ENCODE data around the gene GSTK1. TPM values are rescaled to one million over a fixed set of nuclear protein-coding genes. Genes with fewer than 3 reads are reported as not detected.
"Not testable (repeated sequence)": the region's sequence is repeated elsewhere in the genome, so short reads cannot be mapped to it uniquely, and the experiment has no call there.

Gene GSTK1
- total RNA-seq, result 100 to 1,000 TPM; 174 to 349 (median 281) TPM
- 100 to 1,000 TPM; 123 to 274 TPM for polyA plus RNA-seq
- long read RNA-seq, donor 1, transcript GSTK1-201 (8 exons, 1,044 nt), result major isoform, 113 of 181 reads
- long read RNA-seq, donor 1, transcript GSTK1-207 (7 exons, 1,185 nt), result minor isoform, 9 of 181 reads
- long read RNA-seq, donor 1, partial matches to known transcripts, result 32 of 181 reads
- long read RNA-seq, donor 1, other reads (novel, unspliced or antisense), result 24 of 181 reads
- long read RNA-seq, donor 2, transcript GSTK1-207 (7 exons, 1,185 nt), result minor isoform, 19 of 296 reads
- long read RNA-seq, donor 2, transcript GSTK1-201 (8 exons, 1,044 nt), result major isoform, 201 of 296 reads
- long read RNA-seq, donor 2, partial matches to known transcripts, result 24 of 296 reads
- long read RNA-seq, donor 2, other reads (novel, unspliced or antisense), result 48 of 296 reads
- long read RNA-seq, donor 3, transcript GSTK1-201 (8 exons, 1,044 nt), result major isoform, 47 of 79 reads
- long read RNA-seq, donor 3, partial matches to known transcripts, result 15 of 79 reads
- long read RNA-seq, donor 3, other reads (novel, unspliced or antisense), result 10 of 79 reads

DNA sequence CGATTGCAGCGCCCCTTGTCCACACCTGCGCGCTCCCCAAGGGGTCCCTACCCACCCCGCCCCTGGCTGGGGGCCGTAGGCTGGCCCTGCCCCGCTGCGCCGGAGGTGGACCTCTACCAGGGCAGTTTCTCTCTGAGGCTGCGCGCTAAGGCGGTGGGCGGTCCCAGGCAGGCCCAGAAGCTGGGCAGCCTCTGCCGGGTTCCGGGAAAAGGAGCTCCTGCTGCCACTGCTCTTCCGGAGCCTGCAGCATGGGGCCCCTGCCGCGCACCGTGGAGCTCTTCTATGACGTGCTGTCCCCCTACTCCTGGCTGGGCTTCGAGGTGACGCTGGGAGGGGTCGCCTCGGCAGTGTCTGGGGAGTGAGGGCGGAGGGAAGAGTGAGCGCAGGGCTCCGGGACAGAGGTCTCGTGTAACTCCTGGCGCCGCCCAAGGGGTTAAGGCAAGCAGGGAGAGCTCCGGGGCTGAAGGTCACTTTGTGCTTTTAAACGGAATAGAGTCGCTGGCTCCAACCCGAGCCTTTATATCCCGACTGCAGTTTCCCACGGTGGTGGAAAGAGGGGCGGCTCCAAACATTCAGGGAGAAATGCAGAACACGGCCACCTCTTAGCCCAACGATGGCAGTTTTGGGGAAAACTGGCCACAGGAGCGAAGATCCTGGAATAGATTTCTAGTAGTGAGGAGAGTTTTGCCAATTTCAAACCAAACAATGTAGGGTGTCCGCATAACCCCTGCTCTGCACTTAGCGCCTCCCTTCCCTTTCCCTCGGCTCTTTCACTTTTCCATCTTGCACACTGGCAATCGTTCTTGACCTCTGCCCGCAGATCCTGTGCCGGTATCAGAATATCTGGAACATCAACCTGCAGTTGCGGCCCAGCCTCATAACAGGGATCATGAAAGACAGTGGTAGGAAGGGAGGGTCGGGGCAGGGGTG is at the start of gene GSTK1:
TSS of gene GSTK1 (plus strand) at position 176 of the 930 bp plus-strand sequence. CDS start at position 249, 73 bp downstream.
- intact Hi-C loops (cut with DNase I), result loop anchor here in 4 of 10 donors (2.0 to 10.0 kb wide), 4 partner anchors 25 to 111 kb away; partner anchors contain the start of gene CASP2 (in 1 of the 4)
- peak; percentile 98 to 99 (median 98) for ATAC-seq
- H3K36me3 ChIP-seq, result peaks cover 0 to 37% (median 20%) of the 10 kb centered on the region in 9 donors

DNA sequence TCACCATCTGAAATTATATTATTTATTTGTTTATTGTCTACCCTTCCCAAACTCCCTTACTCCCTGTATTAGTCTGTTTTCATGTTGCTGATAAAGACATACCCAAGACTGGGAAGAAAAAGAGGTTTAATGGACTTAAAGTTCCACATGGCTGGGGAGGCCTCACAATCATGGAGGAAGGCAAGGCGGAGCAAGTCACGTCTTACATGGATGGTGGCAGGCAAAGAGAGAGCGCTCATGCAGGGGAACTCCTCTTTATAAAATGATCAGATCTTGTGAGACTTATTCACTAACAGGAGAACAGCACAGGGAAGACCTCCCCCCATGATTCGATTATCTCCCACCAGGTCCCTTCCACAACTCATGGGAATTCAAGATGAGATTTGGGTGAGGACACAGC is 49.8 kb upstream of the GSTK1 start:
- not testable (repeated sequence) for H3K36me3 ChIP-seq, H3K4me3 ChIP-seq, H3K27me3 ChIP-seq, H3K4me1 ChIP-seq, ATAC-seq, H3K9me3 ChIP-seq, H3K27ac ChIP-seq, DNase-seq
- intact Hi-C loops (cut with DNase I), result loop anchor here in 6 of 10 donors (2.0 to 10.0 kb wide), 5 partner anchors 199 to 609 kb away; partner anchors contain the start of gene EPHB6 (in 4 of the 6)
- WGBS, 4 donors, result 88 to 96% (median 92%) methylated on average over 4 of the region's 4 CpGs

More for the DNA sequence above, at the start of gene GSTK1:
- TF ChIP-seq, protein P1, sequence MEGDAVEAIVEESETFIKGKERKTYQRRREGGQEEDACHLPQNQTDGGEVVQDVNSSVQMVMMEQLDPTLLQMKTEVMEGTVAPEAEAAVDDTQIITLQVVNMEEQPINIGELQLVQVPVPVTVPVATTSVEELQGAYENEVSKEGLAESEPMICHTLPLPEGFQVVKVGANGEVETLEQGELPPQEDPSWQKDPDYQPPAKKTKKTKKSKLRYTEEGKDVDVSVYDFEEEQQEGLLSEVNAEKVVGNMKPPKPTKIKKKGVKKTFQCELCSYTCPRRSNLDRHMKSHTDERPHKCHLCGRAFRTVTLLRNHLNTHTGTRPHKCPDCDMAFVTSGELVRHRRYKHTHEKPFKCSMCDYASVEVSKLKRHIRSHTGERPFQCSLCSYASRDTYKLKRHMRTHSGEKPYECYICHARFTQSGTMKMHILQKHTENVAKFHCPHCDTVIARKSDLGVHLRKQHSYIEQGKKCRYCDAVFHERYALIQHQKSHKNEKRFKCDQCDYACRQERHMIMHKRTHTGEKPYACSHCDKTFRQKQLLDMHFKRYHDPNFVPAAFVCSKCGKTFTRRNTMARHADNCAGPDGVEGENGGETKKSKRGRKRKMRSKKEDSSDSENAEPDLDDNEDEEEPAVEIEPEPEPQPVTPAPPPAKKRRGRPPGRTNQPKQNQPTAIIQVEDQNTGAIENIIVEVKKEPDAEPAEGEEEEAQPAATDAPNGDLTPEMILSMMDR (IDR thresholded peaks at IDR 0.05), result no peak
- TF ChIP-seq POLR2A (IDR thresholded peaks at IDR 0.05), result peak in 1 of 2 donors; percentile 89
- peak; percentile 88 to 94 (median 93) for DNase-seq
- WGBS, 4 donors, result 0 to 1% (median 1%) methylated on average over 32 to 48 of the region's 48 CpGs
- H3K27me3 ChIP-seq, result no peaks in the 10 kb centered on the region
- peak within 1 kb of the TSS; percentile 78 to 94 (median 89) for H3K27ac ChIP-seq
- H3K4me1 ChIP-seq, result peaks cover 3 to 32% (median 19%) of the 10 kb centered on the region in 12 donors
- H3K4me3 ChIP-seq, result peak within 1 kb of the TSS; percentile 45 to 90 (median 80)
- no peaks in the 10 kb centered on the region for H3K9me3 ChIP-seq

DNA sequence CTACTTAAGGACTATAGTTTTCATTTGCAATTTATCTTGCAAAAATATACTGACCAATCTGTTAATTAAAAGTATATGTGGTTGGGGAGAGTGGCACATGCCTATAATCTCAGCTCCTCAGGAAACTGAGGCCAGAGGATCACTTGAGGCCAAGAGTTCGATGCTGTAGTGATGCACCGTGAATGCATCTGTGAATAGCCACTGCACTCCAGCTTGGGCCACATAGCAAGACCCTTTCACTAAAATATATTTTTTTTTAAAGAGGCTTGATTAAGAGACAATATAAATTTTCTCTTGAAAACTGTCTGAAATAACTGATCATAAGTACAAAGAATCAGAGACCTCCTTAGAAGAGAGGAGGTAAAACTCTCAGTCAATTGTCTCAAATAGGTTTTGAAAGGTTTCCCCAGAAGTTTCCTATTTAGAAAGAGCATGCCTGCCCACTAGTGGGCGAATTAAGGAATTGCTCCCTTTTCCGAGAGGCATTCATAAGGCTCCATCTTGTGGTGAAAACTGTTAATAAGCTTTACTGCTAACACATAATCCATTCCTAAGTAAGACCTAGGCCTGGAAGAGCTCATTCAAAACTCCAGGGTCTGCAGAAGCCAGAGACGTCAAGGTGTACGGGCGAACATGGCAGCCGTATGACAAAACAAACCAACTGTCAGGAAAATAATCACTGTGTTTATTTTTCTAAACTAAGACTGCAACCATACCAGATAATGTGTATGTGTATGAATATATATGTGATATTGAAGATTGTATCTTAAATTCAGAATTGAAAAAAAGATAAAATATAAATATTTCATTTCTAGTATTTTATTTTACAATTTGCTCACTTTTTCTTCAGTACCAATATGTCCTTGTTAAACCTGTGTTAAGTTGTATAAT is 48.2 kb upstream of the GSTK1 start:
- H3K4me3 ChIP-seq, result no peak overlapping the region
- no peak for TF ChIP-seq POLR2A (IDR thresholded peaks at IDR 0.05)
- TF ChIP-seq, protein P1 (IDR thresholded peaks at IDR 0.05), result peak; percentile 98 to 100 (median 100)
- peak in 3 of 4 donors; percentile 70 to 78 (median 73) for ATAC-seq
- no peaks in the 10 kb centered on the region for H3K36me3 ChIP-seq
- intact Hi-C loops (cut with DNase I), result loop anchor here (1.0 to 10.0 kb wide), 9 partner anchors 206 to 610 kb away; partner anchors contain the start of gene EPHB6 (in 5 of the 10)
- H3K27ac ChIP-seq, result no peak overlapping the region
- H3K9me3 ChIP-seq, result peaks cover 0 to 5% (median 0%) of the 10 kb centered on the region in 12 donors
- H3K4me1 ChIP-seq, result no peaks in the 10 kb centered on the region
- DNase-seq, result peak in 4 of 5 donors; percentile 31 to 48 (median 40)
- H3K27me3 ChIP-seq, result peaks cover 0 to 2% (median 0%) of the 10 kb centered on the region in 9 donors
- 19 to 21% (median 20%) methylated on average over 8 of the region's 8 CpGs for WGBS, 4 donors

Data from heart left ventricle (tissue), 16 donors.